Measurements from ENCODE around the gene ZNF438. TPM values are rescaled to one million over a fixed set of nuclear protein-coding genes. Genes with fewer than 3 reads are reported as not detected.
"Not testable (repeated sequence)": the region's sequence is repeated elsewhere in the genome, so short reads cannot be mapped to it uniquely, and the experiment has no call there.

ZNF438 gene
- total RNA-seq, 2 experiments from 2014 or later = 3.8 to 4.4 TPM

DNA sequence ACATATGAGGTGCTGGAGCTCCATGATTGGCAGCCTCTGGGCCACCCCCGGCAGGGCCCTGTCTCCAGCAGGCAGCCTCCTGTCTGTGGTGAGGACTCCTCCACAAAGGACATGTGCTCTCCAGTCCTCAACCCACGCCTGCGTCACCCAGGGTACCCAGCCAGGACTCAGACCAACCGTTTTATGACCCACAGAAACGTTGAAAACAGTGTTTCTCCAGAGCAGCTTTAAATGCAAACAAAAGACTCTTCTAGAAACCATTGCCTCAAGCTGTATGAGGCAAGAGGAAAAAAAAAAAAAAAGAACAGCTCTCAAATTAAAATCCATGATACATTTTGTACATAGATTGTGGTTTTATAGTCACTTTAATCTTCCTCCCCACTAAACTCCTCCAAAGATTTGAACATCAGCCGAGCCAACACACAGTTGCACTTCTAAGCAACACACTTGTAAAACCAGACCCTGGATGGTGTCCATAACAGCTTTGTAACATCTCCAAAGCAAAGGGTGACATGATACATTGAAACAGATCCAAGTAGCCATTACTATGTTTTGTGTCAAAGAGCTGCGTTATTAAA lies 227.1 kb downstream of the ZNF438 start:
- ATAC-seq = no peak
- Mint-ChIP-seq H3K4me1 (peaks cover 5% of the 10 kb centered on the region), H3K36me3 (no peaks in the 10 kb centered on the region), H3K27ac (no peak overlapping the region), H3K4me3 (no peak overlapping the region), H3K27me3 (no peaks in the 10 kb centered on the region), H3K9me3 (ENCODE audit: low read depth) (no peaks in the 10 kb centered on the region)
- CTCF ChIA-PET = no interaction called here
- DNase-seq = no peak

DNA sequence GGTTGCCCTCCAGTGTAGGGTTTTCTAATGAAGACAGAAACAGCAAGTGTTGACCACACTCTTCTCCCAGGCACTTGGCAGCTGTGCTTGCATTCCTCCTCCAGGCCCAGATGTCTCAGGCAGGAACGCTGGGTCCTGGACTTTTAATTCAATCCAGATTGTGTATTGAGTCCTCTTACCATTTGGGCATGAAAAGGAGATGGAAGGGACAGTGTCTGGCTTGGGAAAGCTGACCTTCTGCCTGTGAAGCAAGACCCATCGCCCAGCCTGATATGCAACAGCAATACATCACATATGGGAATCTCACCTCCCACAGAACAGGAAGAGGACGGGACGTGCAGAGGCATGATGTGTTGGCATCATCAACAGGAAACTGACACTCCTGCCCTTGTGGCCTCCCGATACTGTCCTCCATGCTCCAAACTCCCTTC lies 227.8 kb downstream of the ZNF438 start:
- ATAC-seq (no peak), DNase-seq (no peak)
- CTCF ChIA-PET = no interaction called here
- Mint-ChIP-seq H3K9me3 (ENCODE audit: low read depth) (no peaks in the 10 kb centered on the region), H3K4me1 (peaks cover 5% of the 10 kb centered on the region), H3K27ac (no peak overlapping the region), H3K27me3 (no peaks in the 10 kb centered on the region), H3K4me3 (no peak overlapping the region), H3K36me3 (no peaks in the 10 kb centered on the region)

DNA sequence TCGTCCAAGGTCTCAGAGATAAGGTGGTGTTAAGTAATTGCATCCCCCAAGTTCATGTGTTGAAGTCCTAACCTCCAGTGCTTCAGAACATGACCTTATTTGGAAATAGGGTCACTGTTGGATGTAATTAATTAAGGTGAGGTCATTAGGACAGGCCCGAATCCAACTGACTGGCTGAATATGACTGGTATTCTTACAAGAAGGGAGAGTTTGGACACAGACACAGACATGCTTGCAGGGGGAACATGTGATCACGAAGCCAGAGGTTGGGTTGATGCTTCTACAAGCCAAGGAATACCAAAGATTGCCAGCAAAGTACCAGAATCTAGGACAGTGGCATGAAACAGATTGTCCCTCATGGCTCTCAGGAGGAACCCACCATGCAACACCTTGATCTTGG lies 228.6 kb downstream of the ZNF438 start:
- Mint-ChIP-seq H3K4me3 (no peak overlapping the region), H3K27ac (no peak overlapping the region), H3K9me3 (ENCODE audit: low read depth) (no peaks in the 10 kb centered on the region), H3K36me3 (no peaks in the 10 kb centered on the region), H3K4me1 (peaks cover 5% of the 10 kb centered on the region), H3K27me3 (no peaks in the 10 kb centered on the region)
- CTCF ChIA-PET = no interaction called here
- no peak for ATAC-seq
- DNase-seq = no peak

DNA sequence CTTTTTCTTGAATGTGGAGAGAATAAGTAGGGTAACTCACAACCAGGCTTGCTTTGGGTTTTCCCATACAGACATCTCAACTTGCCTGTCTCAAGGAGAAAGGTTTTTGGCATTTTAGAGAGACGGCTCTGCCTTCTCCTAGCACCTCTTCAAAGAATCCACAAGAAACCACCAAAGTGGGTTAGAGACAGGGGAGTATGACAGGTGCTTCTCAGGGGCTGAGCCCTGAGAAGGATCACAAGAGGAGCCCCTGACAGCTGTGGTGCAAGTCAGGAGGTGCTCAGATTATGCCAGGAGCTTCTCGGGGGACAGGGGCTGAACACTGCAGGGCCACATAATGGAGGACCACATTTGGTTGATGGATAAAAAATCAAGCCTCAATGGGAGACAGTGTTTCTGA lies 231.3 kb downstream of the ZNF438 start:
- CTCF ChIA-PET = no interaction called here
- no peak overlapping the region for H3K27ac Mint-ChIP-seq

DNA sequence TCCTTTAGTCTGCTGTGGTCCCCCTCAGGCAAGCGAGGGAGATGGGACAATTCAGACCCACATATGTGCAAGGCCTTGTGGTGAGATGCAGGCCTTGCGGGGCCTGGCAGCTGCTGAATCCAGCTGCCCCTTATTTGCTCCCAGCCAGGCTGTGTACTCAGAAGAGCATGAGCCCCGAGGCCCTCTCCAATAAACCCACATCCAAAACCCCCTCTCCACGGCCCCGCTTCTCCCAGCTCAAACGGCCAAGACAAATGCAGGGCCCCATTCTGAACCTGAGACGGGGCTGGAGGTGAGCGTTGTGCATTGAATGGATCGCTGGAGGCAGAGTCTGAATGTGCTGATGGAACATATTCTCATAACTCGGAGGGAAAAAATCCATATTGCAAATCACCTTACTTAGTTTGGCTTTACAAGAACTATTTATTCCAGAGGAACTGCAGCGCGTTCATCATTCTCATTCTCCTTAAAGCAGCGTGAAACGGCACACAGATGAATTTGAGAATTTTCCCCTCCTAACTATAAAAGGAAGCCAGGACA lies 232.9 kb downstream of the ZNF438 start:
- Mint-ChIP-seq H3K4me3 (no peak overlapping the region), H3K4me1 (no peaks in the 10 kb centered on the region), H3K9me3 (ENCODE audit: low read depth) (no peaks in the 10 kb centered on the region), H3K27me3 (no peaks in the 10 kb centered on the region), H3K36me3 (no peaks in the 10 kb centered on the region), H3K27ac (no peak overlapping the region)
- DNase-seq = no peak
- CTCF ChIA-PET = interaction anchor here (1.7 kb wide), 1 partner anchor 15 kb away, joined by 9 read pairs; no protein-coding TSS in a partner anchor
- ATAC-seq = no peak

More for the DNA sequence above, 231.3 kb downstream of the ZNF438 start:
- H3K9me3 Mint-ChIP-seq (ENCODE audit: low read depth) = no peaks in the 10 kb centered on the region
- H3K4me1 Mint-ChIP-seq = peaks cover 3% of the 10 kb centered on the region
- no peak for ATAC-seq
- H3K4me3 Mint-ChIP-seq = no peak overlapping the region
- H3K36me3 Mint-ChIP-seq = no peaks in the 10 kb centered on the region
- no peak for DNase-seq
- H3K27me3 Mint-ChIP-seq = no peaks in the 10 kb centered on the region

DNA sequence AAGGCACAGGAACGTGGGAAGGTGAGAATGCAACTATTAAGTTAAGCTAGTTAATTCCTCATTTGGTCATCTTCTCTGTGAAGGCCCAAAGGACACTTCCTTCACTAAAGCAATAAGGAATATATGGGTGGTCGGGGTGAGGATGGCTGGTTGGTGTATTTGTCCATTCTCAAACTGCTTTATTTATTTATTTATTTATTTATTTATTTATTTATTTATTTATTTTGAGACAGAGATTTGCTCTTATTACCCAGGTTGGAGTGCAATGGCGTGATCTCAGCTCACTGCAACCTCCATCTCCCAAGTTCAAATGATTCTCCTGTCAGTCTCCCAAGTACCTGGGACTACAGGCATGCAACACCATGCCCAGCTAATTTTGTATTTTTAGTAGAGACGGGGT lies 236.6 kb downstream of the ZNF438 start:
- not testable (repeated sequence) for DNase-seq; H3K27ac Mint-ChIP-seq; H3K4me3 Mint-ChIP-seq; ATAC-seq; H3K36me3 Mint-ChIP-seq; H3K9me3 Mint-ChIP-seq (ENCODE audit: low read depth); H3K27me3 Mint-ChIP-seq
- CTCF ChIA-PET = interaction anchor here (1.0 to 2.4 kb wide), 2 partner anchors 10 to 72 kb away, joined by 3 to 13 read pairs; no protein-coding TSS in a partner anchor
- peaks cover 16% of the 10 kb centered on the region for H3K4me1 Mint-ChIP-seq

All from activated CD8-positive, alpha-beta memory T cell treated with anti-CD3 and anti-CD28 coated beads, Interleukin-2, amount 10 ng/mL, durations not matched to agents 7 days and 5 days (primary cell).